CD14-positive monocyte (primary cell): ENCODE measurements around the gene MLN. TPM values are rescaled to one million over a fixed set of nuclear protein-coding genes. Genes with fewer than 3 reads are reported as not detected.

Source experiments
- DNase-seq, 3 donors: peaks; one replicate each; pipeline ENCODE4 v3.0.0-alpha.2; 2011 to 2022
- H2AFZ ChIP-seq: 2 replicates; pipeline ENCODE4 v1.6.0; 2012; ENCODE audit warnings: mild to moderate bottlenecking, low read depth, low read length, inconsistent platforms; ENCODE audit not compliant: insufficient read depth, poor library complexity, severe bottlenecking
- H3K27ac ChIP-seq, 2 donors: 1 replicate in 1 of 2; 2 replicates in 1 of 2; pipeline ENCODE4 v1.5.1; 2012 to 2013; ENCODE audit warnings: low read length in 2 of 2, control low read depth in 1 of 2, inconsistent platforms in 1 of 2, low read depth in 1 of 2, mild to moderate bottlenecking in 1 of 2
- H3K27me3 ChIP-seq, 2 donors: one replicate each; pipeline versions ENCODE4 v1.6.0 to v1.6.1; 2011 to 2013; ENCODE audit warnings: low read length in 2 of 2; ENCODE audit not compliant: control insufficient read depth in 2 of 2, insufficient read depth in 2 of 2
- H3K36me3 ChIP-seq, 2 donors: replicated peaks in 1 of 2; 1 replicate in 1 of 2; 2 replicates in 1 of 2; pipeline versions ENCODE4 v1.5.1 to v1.6.1; 2012 to 2013; ENCODE audit warnings: low read length in 2 of 2, control low read depth in 1 of 2, inconsistent platforms in 1 of 2, mild to moderate bottlenecking in 1 of 2; ENCODE audit not compliant: insufficient read depth in 2 of 2, control insufficient read depth in 1 of 2
- H3K4me1 ChIP-seq, 2 donors: 1 replicate in 1 of 2; 2 replicates in 1 of 2; pipeline versions ENCODE4 v1.5.1 to v1.6.1; 2012 to 2013; ENCODE audit warnings: low read length in 2 of 2, control low read depth in 1 of 2, inconsistent platforms in 1 of 2, mild to moderate bottlenecking in 1 of 2, moderate library complexity in 1 of 2; ENCODE audit not compliant: insufficient read depth in 2 of 2, control insufficient read depth in 1 of 2
- H3K4me2 ChIP-seq: replicated peaks from 2 replicates; pipeline ENCODE3; 2012; ENCODE audit warnings: low read length, moderate library complexity, mild to moderate bottlenecking; ENCODE audit not compliant: poor library complexity, severe bottlenecking; ENCODE audit errors: extremely low read depth
- H3K4me3 ChIP-seq, 3 experiments: fragments of 200-600 bp in 1 of 3; sonication (generic) in 1 of 3; replicated peaks in 1 of 3; 1 replicate in 2 of 3; 2 replicates in 1 of 3; pipeline ENCODE4 v1.5.1; 2011 to 2013; ENCODE audit warnings: low read length in 3 of 3, mild to moderate bottlenecking in 3 of 3, control low read depth in 2 of 3, low read depth in 2 of 3, inconsistent platforms in 1 of 3, moderate library complexity in 1 of 3
- H3K79me2 ChIP-seq: 2 replicates; pipeline ENCODE4 v1.6.0; 2012; ENCODE audit warnings: mild to moderate bottlenecking, control low read depth, inconsistent platforms, low read length, moderate library complexity; ENCODE audit not compliant: insufficient read depth
- H3K9ac ChIP-seq: 2 replicates; pipeline ENCODE4 v1.6.0; 2017; ENCODE audit warnings: low read length, mild to moderate bottlenecking; ENCODE audit not compliant: insufficient read depth, poor library complexity, severe bottlenecking
- H3K9me3 ChIP-seq, 2 donors: replicated peaks in 1 of 2; 1 replicate in 1 of 2; 2 replicates in 1 of 2; pipeline versions ENCODE4 v1.5.1 to v1.6.1; 2012 to 2013; ENCODE audit warnings: low read length in 2 of 2, control low read depth in 1 of 2; ENCODE audit not compliant: control insufficient read depth in 1 of 2, insufficient read depth in 1 of 2
- H4K20me1 ChIP-seq: 2 replicates; pipeline ENCODE4 v1.6.0; 2012; ENCODE audit warnings: mild to moderate bottlenecking, low read length, control low read depth, moderate library complexity; ENCODE audit not compliant: insufficient read depth
- H3K27ac Mint-ChIP-seq, 7 donors: one replicate each; pipeline ENCODE4 v1.8.0; 2020; ENCODE audit warnings: mild to moderate bottlenecking in 7 of 7, mixed read lengths in 7 of 7, moderate library complexity in 6 of 7, inconsistent platforms in 2 of 7
- H3K27me3 Mint-ChIP-seq, 3 donors: one replicate each; pipeline ENCODE4 v1.8.0; 2021 to 2022; ENCODE audit warnings: low read depth in 3 of 3, mild to moderate bottlenecking in 3 of 3, mixed read lengths in 3 of 3, moderate library complexity in 3 of 3, inconsistent platforms in 1 of 3
- H3K36me3 Mint-ChIP-seq, 2 donors: one replicate each; pipeline ENCODE4 v1.8.0; 2020; ENCODE audit warnings: mixed read lengths in 2 of 2, inconsistent platforms in 1 of 2, mild to moderate bottlenecking in 1 of 2
- H3K4me1 Mint-ChIP-seq: one replicate; pipeline ENCODE4 v1.8.0; 2020; ENCODE audit warnings: mild to moderate bottlenecking, mixed read lengths
- H3K4me3 Mint-ChIP-seq, 2 donors: one replicate each; pipeline ENCODE4 v1.8.0; 2020; ENCODE audit warnings: mild to moderate bottlenecking in 2 of 2, mixed read lengths in 2 of 2, moderate library complexity in 1 of 2
- H3K9me3 Mint-ChIP-seq, 7 donors: one replicate each; pipeline ENCODE4 v1.8.0; 2020 to 2022; ENCODE audit warnings: mixed read lengths in 7 of 7, mild to moderate bottlenecking in 6 of 7, moderate library complexity in 6 of 7, inconsistent platforms in 2 of 7
- WGBS: methylation state at CpG from one replicate; pipeline ENCODE4 v1.1.5; 2013; ENCODE audit warnings: missing lambda C conversion rate; ENCODE audit not compliant: insufficient coverage; 5-methylcytosine and 5-hydroxymethylcytosine counted together
- intact Hi-C, 2 donors: fragments of 100-400 bp; cut with micrococcal nuclease; formaldehyde crosslinking; loops; one replicate each; pipeline versions ENCODE4 v1.15.0 to v1.15.1; 2023
- polyA plus RNA-seq, 3 donors: library from polyadenylated mRNA; depleted of rRNA in 1 of 3; unstranded in 2 of 3; stranded (reverse) in 1 of 3; fragments of 300-500 nt in 2 of 3; fragments of >200 nt in 1 of 3; fragmentation: Illumina TruSeq in 2 of 3; gene quantifications; 1 replicate in 2 of 3; 2 replicates in 1 of 3; pipeline ENCODE4 v1.2.3, GENCODE V29; 2012 to 2021
- TF ChIP-seq, protein P1 (sequence below): fragments of 200-600 bp; IDR thresholded peaks from one replicate; pipeline ENCODE4 v1.8.0; 2022; ENCODE audit warnings: antibody characterized with exemption, mild to moderate bottlenecking

MLN gene
- polyA plus RNA-seq, 3 donors: not detected

DNA sequence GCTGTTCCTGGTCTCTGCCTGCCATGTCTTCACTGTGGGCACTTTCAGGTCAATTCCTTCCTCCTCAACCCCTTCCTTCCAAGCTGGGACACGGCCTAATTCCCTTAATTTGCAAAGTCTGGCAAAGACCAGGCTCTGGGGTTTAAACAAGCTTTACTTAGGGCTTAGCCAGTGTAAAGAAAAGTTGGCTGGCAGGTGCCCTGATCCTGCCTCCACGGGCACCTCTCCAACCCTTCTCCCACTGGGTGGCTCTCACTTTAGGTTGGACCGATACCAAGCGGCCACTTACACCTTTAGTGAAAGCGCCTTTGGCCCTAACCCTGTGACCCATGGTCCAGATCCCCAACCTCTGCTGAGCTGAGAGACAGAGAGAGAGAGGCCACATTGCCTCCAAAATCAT is 13.7 kb upstream of the MLN start:
- Mint-ChIP-seq H3K27me3 (peaks cover 12 to 31% (median 18%) of the 10 kb centered on the region in 3 donors), H3K36me3 (no peaks in the 10 kb centered on the region), H3K4me3 (no peak overlapping the region), H3K4me1 (peaks cover 3% of the 10 kb centered on the region), H3K27ac (no peak overlapping the region), H3K9me3 (no peaks in the 10 kb centered on the region)
- TF ChIP-seq, protein P1, sequence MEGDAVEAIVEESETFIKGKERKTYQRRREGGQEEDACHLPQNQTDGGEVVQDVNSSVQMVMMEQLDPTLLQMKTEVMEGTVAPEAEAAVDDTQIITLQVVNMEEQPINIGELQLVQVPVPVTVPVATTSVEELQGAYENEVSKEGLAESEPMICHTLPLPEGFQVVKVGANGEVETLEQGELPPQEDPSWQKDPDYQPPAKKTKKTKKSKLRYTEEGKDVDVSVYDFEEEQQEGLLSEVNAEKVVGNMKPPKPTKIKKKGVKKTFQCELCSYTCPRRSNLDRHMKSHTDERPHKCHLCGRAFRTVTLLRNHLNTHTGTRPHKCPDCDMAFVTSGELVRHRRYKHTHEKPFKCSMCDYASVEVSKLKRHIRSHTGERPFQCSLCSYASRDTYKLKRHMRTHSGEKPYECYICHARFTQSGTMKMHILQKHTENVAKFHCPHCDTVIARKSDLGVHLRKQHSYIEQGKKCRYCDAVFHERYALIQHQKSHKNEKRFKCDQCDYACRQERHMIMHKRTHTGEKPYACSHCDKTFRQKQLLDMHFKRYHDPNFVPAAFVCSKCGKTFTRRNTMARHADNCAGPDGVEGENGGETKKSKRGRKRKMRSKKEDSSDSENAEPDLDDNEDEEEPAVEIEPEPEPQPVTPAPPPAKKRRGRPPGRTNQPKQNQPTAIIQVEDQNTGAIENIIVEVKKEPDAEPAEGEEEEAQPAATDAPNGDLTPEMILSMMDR: no peak
- Histone ChIP-seq H3K9ac (peak overlapping the region; percentile 18), H3K36me3 (no peaks in the 10 kb centered on the region), H3K79me2 (no peaks in the 10 kb centered on the region), H3K27ac (no peak overlapping the region), H3K4me1 (no peaks in the 10 kb centered on the region), H3K9me3 (no peaks in the 10 kb centered on the region), H3K4me3 (no peak overlapping the region), H4K20me1 (no peaks in the 10 kb centered on the region), H3K27me3 (peaks cover 0 to 3% of the 10 kb centered on the region in 2 donors), H2AFZ (no peak overlapping the region), H3K4me2 (no peak overlapping the region)
- no peak for DNase-seq
- intact Hi-C loops: loop anchor here in 1 of 2 donors (5.0 kb wide), 1 partner anchor 40 kb away; no protein-coding TSS in a partner anchor
- WGBS: 97% methylated on average over 4 of the region's 5 CpGs

DNA sequence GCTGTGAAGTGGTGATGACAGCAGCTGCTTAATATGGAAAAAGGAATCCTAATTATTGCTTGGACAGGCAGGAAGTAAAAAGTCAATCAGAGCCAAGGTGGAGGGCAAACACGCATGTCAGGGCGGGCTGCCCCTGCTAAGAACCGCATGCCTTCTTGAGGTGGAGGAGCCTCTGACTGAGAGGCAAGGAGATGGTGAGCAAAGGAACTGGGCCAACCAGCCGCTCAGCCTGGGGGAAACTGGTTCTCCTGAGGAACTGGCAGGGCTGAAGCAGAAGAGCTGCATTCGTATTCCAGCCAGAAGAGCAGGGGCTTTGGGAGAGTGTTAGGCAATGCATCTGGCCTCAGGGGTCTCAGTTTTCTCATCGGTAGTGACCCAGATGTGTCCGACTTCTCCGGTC is 13.1 kb upstream of the MLN start:
- WGBS: 80% methylated on average over 8 of the region's 8 CpGs
- Mint-ChIP-seq H3K27ac (no peak overlapping the region), H3K9me3 (peaks cover 0 to 2% (median 0%) of the 10 kb centered on the region in 7 donors), H3K27me3 (peaks cover 14 to 36% (median 23%) of the 10 kb centered on the region in 3 donors), H3K4me1 (peaks cover 3% of the 10 kb centered on the region), H3K4me3 (no peak overlapping the region), H3K36me3 (no peaks in the 10 kb centered on the region)
- no peaks in the 10 kb centered on the region for H4K20me1 ChIP-seq
- TF ChIP-seq, protein P1: no peak
- no peak overlapping the region for H3K4me3 ChIP-seq
- no peak overlapping the region for H3K27ac ChIP-seq
- no peaks in the 10 kb centered on the region for H3K79me2 ChIP-seq
- no peaks in the 10 kb centered on the region for H3K36me3 ChIP-seq
- H3K4me2 ChIP-seq: no peak overlapping the region
- H3K9me3 ChIP-seq: no peaks in the 10 kb centered on the region
- H2AFZ ChIP-seq: no peak overlapping the region
- DNase-seq: no peak
- peaks cover under 1 to 4% of the 10 kb centered on the region in 2 donors for H3K27me3 ChIP-seq
- H3K4me1 ChIP-seq: no peaks in the 10 kb centered on the region
- intact Hi-C loops: loop anchor here in 1 of 2 donors (5.0 kb wide), 1 partner anchor 40 kb away; no protein-coding TSS in a partner anchor
- no peak overlapping the region for H3K9ac ChIP-seq
